ENCODE data around the gene INPP5E. TPM values are rescaled to one million over a fixed set of nuclear protein-coding genes. Genes with fewer than 3 reads are reported as not detected.

The INPP5E gene
- total RNA-seq, 2 donors from 2014 or later, result 11.9 to 12.5 TPM

GRCh38 chr9:136474974-136475865, 35.6 kb upstream of the INPP5E start:
- Histone ChIP-seq H3K36me3 (peaks cover 65% of the 10 kb centered on the region), H3K9me3 (no peaks in the 10 kb centered on the region), H3K27ac (no peak overlapping the region), H3K4me3 (no peak overlapping the region), H3K27me3 (replicated peaks; ENCODE audit: insufficient read depth) (no peaks in the 10 kb centered on the region), H3K4me1 (ENCODE audit: control insufficient read depth in 1 of 2, low read depth in 2 of 2) (no peaks in the 10 kb centered on the region)
- TF ChIP-seq, protein P1, sequence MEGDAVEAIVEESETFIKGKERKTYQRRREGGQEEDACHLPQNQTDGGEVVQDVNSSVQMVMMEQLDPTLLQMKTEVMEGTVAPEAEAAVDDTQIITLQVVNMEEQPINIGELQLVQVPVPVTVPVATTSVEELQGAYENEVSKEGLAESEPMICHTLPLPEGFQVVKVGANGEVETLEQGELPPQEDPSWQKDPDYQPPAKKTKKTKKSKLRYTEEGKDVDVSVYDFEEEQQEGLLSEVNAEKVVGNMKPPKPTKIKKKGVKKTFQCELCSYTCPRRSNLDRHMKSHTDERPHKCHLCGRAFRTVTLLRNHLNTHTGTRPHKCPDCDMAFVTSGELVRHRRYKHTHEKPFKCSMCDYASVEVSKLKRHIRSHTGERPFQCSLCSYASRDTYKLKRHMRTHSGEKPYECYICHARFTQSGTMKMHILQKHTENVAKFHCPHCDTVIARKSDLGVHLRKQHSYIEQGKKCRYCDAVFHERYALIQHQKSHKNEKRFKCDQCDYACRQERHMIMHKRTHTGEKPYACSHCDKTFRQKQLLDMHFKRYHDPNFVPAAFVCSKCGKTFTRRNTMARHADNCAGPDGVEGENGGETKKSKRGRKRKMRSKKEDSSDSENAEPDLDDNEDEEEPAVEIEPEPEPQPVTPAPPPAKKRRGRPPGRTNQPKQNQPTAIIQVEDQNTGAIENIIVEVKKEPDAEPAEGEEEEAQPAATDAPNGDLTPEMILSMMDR (IDR thresholded peaks at IDR 0.05), result no peak
- ATAC-seq (ENCODE audit: insufficient number of reproducible peaks, low FRiP score, low read depth) (no peak), DNase-seq (ENCODE audit: low spot score) (no peak)

GRCh38 chr9:136474021-136474640, 34.5 kb upstream of the INPP5E start:
- H3K36me3 ChIP-seq, result peaks cover 71% of the 10 kb centered on the region
- ATAC-seq (ENCODE audit: insufficient number of reproducible peaks, low FRiP score, low read depth), result no peak
- TF ChIP-seq, protein P1 (IDR thresholded peaks at IDR 0.05), result no peak

DNA sequence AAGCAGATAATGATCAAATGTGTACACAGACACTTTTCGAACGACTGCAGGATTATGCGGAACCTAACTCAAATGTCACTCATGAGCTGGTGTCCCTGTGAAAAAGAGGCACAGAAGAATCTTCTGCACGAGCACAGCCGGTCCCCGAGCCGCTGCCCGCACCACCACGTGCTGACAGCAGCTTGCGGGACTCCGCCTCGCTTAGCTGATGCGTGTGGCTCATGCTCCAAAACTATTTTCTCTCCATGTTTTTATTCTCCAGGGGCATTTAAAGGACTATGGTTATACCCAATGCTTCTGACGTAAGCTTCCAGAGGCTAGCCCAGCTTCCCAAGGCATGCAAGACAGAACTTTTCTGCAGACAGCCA, 33.7 kb upstream of the INPP5E start:
- no peak overlapping the region for H3K27ac ChIP-seq
- no peaks in the 10 kb centered on the region for H3K4me1 ChIP-seq (ENCODE audit: control insufficient read depth in 1 of 2, low read depth in 2 of 2)
- H3K36me3 ChIP-seq, result peaks cover 71% of the 10 kb centered on the region
- no peaks in the 10 kb centered on the region for H3K9me3 ChIP-seq
- no peak for DNase-seq (ENCODE audit: low spot score)
- ATAC-seq (ENCODE audit: insufficient number of reproducible peaks, low FRiP score, low read depth), result no peak
- no peaks in the 10 kb centered on the region for H3K27me3 ChIP-seq (replicated peaks; ENCODE audit: insufficient read depth)
- H3K4me3 ChIP-seq, result no peak overlapping the region
- TF ChIP-seq, protein P1 (IDR thresholded peaks at IDR 0.05), result no peak

More at GRCh38 chr9:136474021-136474640, 34.5 kb upstream of the INPP5E start:
- no peak for DNase-seq (ENCODE audit: low spot score)
- no peaks in the 10 kb centered on the region for H3K4me1 ChIP-seq (ENCODE audit: control insufficient read depth in 1 of 2, low read depth in 2 of 2)
- H3K9me3 ChIP-seq, result no peaks in the 10 kb centered on the region
- no peak overlapping the region for H3K4me3 ChIP-seq
- no peaks in the 10 kb centered on the region for H3K27me3 ChIP-seq (replicated peaks; ENCODE audit: insufficient read depth)
- H3K27ac ChIP-seq, result no peak overlapping the region

- DNase-seq (ENCODE audit: low spot score), result no peak
- H3K27me3 ChIP-seq (replicated peaks; ENCODE audit: insufficient read depth), result no peaks in the 10 kb centered on the region
- ATAC-seq (ENCODE audit: insufficient number of reproducible peaks, low FRiP score, low read depth), result no peak
- no peak overlapping the region for H3K27ac ChIP-seq
- no peaks in the 10 kb centered on the region for H3K4me1 ChIP-seq (ENCODE audit: control insufficient read depth in 1 of 2, low read depth in 2 of 2)
- H3K4me3 ChIP-seq, result no peak overlapping the region
- TF ChIP-seq, protein P1 (IDR thresholded peaks at IDR 0.05), result no peak
- peaks cover 72% of the 10 kb centered on the region for H3K36me3 ChIP-seq
- no peaks in the 10 kb centered on the region for H3K9me3 ChIP-seq
These were observed 33.2 kb upstream of the INPP5E start for GRCh38 chr9:136472640-136473353.
